Hindlimb muscle (tissue), 1 donor: ENCODE results near the gene CD28. TPM values are rescaled to one million over a fixed set of nuclear protein-coding genes. Genes with fewer than 3 reads are reported as not detected.
"Not testable (repeated sequence)": the region's sequence is repeated elsewhere in the genome, so short reads cannot be mapped to it uniquely, and the experiment has no call there.

Experiments
- DNase-seq: peaks from one replicate; pipeline ENCODE4 v3.0.0-alpha.2; 2013
- polyA plus RNA-seq: library from polyadenylated mRNA; unstranded; fragments of 120-200 nt; gene quantifications from one replicate; pipeline ENCODE4 v1.2.1, GENCODE V29; 2013; ENCODE audit not compliant: insufficient read length

The CD28 gene
- polyA plus RNA-seq, 1 donor = 6.0 TPM

- DNase-seq = no peak
Observed at GRCh38 chr2:203750346-203751068, 44.1 kb downstream of the CD28 start.

- DNase-seq = no peak
Observed at GRCh38 chr2:203751685-203752271, 45.3 kb downstream of the CD28 start.

GRCh38 chr2:203756161-203756560 is 49.7 kb downstream of the CD28 start:
- no peak for DNase-seq

- DNase-seq = no peak
Observed at GRCh38 chr2:203758841-203759689, 52.6 kb downstream of the CD28 start.

GRCh38 chr2:203759690-203760365 is 53.4 kb downstream of the CD28 start:
- no peak for DNase-seq

- DNase-seq = no peak
Observed at GRCh38 chr2:203761121-203761520, 54.7 kb downstream of the CD28 start.

- no peak for DNase-seq
Observed at GRCh38 chr2:203763241-203763937, 57.0 kb downstream of the CD28 start.

GRCh38 chr2:203763938-203764664 is 57.7 kb downstream of the CD28 start:
- no peak for DNase-seq

- no peak for DNase-seq
Observed at GRCh38 chr2:203772456-203773165, 66.2 kb downstream of the CD28 start.

- DNase-seq = no peak
Observed at GRCh38 chr2:203774760-203775159, 68.3 kb downstream of the CD28 start.

- DNase-seq = no peak
Observed at GRCh38 chr2:203775684-203776083, 69.2 kb downstream of the CD28 start.

GRCh38 chr2:203777030-203777429 is 70.6 kb downstream of the CD28 start:
- no peak for DNase-seq

GRCh38 chr2:203779477-203780073 is 73.1 kb downstream of the CD28 start:
- DNase-seq = not testable (repeated sequence)

GRCh38 chr2:203780231-203780630 is 73.8 kb downstream of the CD28 start:
- DNase-seq = no peak

GRCh38 chr2:203781151-203781550 is 74.7 kb downstream of the CD28 start:
- DNase-seq = no peak

GRCh38 chr2:203782262-203782976 is 76.0 kb downstream of the CD28 start:
- no peak for DNase-seq

GRCh38 chr2:203783496-203784203 is 77.2 kb downstream of the CD28 start:
- no peak for DNase-seq

GRCh38 chr2:203784710-203785270 is 78.4 kb downstream of the CD28 start:
- DNase-seq = not testable (repeated sequence)
